ENCODE measurements around the gene PLEKHM3. TPM values are rescaled to one million over a fixed set of nuclear protein-coding genes. Genes with fewer than 3 reads are reported as not detected.

Gene PLEKHM3
- total and polyA plus RNA-seq, 2 of the 13 experiments (the other 11 are each of a cell fraction or from before 2014, with no cell fraction given): 4.5 to 4.7 TPM

- no peak; the same call in none of the 2 replicates for TF ChIP-seq HDAC1 (CRISPR knock-in tag; IDR thresholded peaks at IDR 0.05)
- no peak for TF ChIP-seq SKIL (CRISPR knock-in tag; IDR thresholded peaks at IDR 0.05; ENCODE audit: borderline replicate concordance)
- TF ChIP-seq ZNF337 (CRISPR knock-in tag; IDR thresholded peaks at IDR 0.05; ENCODE audit: borderline replicate concordance, low read depth): no peak
- no peak for TF ChIP-seq ZNF597 (CRISPR knock-in tag; IDR thresholded peaks at IDR 0.05)
- no peak for TF ChIP-seq ZNF841 (CRISPR knock-in tag; IDR thresholded peaks at IDR 0.05; ENCODE audit: borderline replicate concordance)
- TF ChIP-seq, protein P1, sequence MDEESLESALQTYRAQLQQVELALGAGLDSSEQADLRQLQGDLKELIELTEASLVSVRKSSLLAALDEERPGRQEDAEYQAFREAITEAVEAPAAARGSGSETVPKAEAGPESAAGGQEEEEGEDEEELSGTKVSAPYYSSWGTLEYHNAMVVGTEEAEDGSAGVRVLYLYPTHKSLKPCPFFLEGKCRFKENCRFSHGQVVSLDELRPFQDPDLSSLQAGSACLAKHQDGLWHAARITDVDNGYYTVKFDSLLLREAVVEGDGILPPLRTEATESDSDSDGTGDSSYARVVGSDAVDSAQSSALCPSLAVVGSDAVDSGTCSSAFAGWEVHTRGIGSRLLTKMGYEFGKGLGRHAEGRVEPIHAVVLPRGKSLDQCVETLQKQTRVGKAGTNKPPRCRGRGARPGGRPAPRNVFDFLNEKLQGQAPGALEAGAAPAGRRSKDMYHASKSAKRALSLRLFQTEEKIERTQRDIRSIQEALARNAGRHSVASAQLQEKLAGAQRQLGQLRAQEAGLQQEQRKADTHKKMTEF (CRISPR knock-in tag; IDR thresholded peaks at IDR 0.05): no peak
- TF ChIP-seq ZNF431 (CRISPR knock-in tag; IDR thresholded peaks at IDR 0.05; ENCODE audit: borderline replicate concordance, low read depth): no peak
- TF ChIP-seq POLR2G (IDR thresholded peaks at IDR 0.05; ENCODE audit: low read depth, low read length): no peak
- TF ChIP-seq MYC (CRISPR knock-in tag; IDR thresholded peaks at IDR 0.05; ENCODE audit: borderline replicate concordance): no peak
- no peak for TF ChIP-seq HINFP (CRISPR knock-in tag; IDR thresholded peaks at IDR 0.05; ENCODE audit: low read depth)
- TF ChIP-seq, protein P2, sequence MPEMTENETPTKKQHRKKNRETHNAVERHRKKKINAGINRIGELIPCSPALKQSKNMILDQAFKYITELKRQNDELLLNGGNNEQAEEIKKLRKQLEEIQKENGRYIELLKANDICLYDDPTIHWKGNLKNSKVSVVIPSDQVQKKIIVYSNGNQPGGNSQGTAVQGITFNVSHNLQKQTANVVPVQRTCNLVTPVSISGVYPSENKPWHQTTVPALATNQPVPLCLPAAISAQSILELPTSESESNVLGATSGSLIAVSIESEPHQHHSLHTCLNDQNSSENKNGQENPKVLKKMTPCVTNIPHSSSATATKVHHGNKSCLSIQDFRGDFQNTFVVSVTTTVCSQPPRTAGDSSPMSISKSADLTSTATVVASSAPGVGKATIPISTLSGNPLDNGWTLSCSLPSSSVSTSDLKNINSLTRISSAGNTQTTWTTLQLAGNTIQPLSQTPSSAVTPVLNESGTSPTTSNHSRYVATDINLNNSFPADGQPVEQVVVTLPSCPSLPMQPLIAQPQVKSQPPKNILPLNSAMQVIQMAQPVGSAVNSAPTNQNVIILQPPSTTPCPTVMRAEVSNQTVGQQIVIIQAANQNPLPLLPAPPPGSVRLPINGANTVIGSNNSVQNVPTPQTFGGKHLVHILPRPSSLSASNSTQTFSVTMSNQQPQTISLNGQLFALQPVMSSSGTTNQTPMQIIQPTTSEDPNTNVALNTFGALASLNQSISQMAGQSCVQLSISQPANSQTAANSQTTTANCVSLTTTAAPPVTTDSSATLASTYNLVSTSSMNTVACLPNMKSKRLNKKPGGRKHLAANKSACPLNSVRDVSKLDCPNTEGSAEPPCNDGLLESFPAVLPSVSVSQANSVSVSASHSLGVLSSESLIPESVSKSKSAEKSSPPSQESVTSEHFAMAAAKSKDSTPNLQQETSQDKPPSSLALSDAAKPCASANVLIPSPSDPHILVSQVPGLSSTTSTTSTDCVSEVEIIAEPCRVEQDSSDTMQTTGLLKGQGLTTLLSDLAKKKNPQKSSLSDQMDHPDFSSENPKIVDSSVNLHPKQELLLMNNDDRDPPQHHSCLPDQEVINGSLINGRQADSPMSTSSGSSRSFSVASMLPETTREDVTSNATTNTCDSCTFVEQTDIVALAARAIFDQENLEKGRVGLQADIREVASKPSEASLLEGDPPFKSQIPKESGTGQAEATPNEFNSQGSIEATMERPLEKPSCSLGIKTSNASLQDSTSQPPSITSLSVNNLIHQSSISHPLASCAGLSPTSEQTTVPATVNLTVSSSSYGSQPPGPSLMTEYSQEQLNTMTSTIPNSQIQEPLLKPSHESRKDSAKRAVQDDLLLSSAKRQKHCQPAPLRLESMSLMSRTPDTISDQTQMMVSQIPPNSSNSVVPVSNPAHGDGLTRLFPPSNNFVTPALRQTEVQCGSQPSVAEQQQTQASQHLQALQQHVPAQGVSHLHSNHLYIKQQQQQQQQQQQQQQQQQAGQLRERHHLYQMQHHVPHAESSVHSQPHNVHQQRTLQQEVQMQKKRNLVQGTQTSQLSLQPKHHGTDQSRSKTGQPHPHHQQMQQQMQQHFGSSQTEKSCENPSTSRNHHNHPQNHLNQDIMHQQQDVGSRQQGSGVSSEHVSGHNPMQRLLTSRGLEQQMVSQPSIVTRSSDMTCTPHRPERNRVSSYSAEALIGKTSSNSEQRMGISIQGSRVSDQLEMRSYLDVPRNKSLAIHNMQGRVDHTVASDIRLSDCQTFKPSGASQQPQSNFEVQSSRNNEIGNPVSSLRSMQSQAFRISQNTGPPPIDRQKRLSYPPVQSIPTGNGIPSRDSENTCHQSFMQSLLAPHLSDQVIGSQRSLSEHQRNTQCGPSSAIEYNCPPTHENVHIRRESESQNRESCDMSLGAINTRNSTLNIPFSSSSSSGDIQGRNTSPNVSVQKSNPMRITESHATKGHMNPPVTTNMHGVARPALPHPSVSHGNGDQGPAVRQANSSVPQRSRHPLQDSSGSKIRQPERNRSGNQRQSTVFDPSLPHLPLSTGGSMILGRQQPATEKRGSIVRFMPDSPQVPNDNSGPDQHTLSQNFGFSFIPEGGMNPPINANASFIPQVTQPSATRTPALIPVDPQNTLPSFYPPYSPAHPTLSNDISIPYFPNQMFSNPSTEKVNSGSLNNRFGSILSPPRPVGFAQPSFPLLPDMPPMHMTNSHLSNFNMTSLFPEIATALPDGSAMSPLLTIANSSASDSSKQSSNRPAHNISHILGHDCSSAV (CRISPR knock-in tag; IDR thresholded peaks at IDR 0.05; ENCODE audit: borderline replicate concordance): no peak
- peak; percentile 40; the same call in 1 of the 2 replicates for TF ChIP-seq HMG20A (CRISPR knock-in tag; IDR thresholded peaks at IDR 0.05; ENCODE audit: borderline replicate concordance)
- TF ChIP-seq SP4 (CRISPR knock-in tag; IDR thresholded peaks at IDR 0.05): no peak
- TF ChIP-seq AGO1 (IDR thresholded peaks at IDR 0.05; ENCODE audit: low read depth, low read length, poor library complexity, severe bottlenecking): no peak
These were observed 210.1 kb downstream of the PLEKHM3 start (continued) for GRCh38 chr2:207815254-207815653.

Measured in HepG2 (cell line).